DND-41 (cell line): ENCODE measurements around the gene PARN.

Experiments
- ATAC-seq: fragments of 200-7000 bp; cut with Tn5 transposase; 3 replicates; pipeline ENCODE4 v1.9.1; 2021; ENCODE audit warnings: low read depth; ENCODE audit not compliant: insufficient read depth
- DNase-seq: peaks from one replicate; pipeline ENCODE4 v3.0.0-alpha.2; 2020
- H2AFZ ChIP-seq: 2 replicates; pipeline ENCODE4 v1.6.0; 2012; ENCODE audit warnings: low read depth, low read length
- H3K27ac ChIP-seq: 2 replicates; pipeline ENCODE4 v1.5.1; 2012; ENCODE audit warnings: low read length, inconsistent platforms
- H3K27me3 ChIP-seq: fragments of 200-600 bp; sonication (generic); 2 replicates; pipeline ENCODE4 v1.6.0; 2012; ENCODE audit warnings: low read length, mild to moderate bottlenecking, inconsistent platforms; ENCODE audit not compliant: insufficient read depth, poor library complexity
- H3K36me3 ChIP-seq: 2 replicates; pipeline ENCODE4 v1.5.1; 2012; ENCODE audit warnings: low read length, inconsistent platforms; ENCODE audit not compliant: insufficient read depth
- H3K4me1 ChIP-seq: 2 replicates; pipeline ENCODE4 v1.5.1; 2012; ENCODE audit warnings: mild to moderate bottlenecking, low read length; ENCODE audit not compliant: insufficient read depth
- H3K4me2 ChIP-seq: 2 replicates; pipeline ENCODE4 v1.6.0; 2012; ENCODE audit warnings: mild to moderate bottlenecking, moderate library complexity, low read length, inconsistent platforms; ENCODE audit not compliant: insufficient read depth
- H3K4me3 ChIP-seq, 2 experiments: fragments of 200-600 bp in 1 of 2; shearing (Covaris generic) in 1 of 2; 2 replicates each; pipeline ENCODE4 v1.5.1; 2012 to 2016; ENCODE audit warnings: inconsistent platforms in 2 of 2, low read length in 2 of 2, mild to moderate bottlenecking in 2 of 2, low read depth in 1 of 2, moderate library complexity in 1 of 2
- H3K79me2 ChIP-seq: 2 replicates; pipeline ENCODE4 v1.6.0; 2012; ENCODE audit warnings: low read length, inconsistent platforms; ENCODE audit not compliant: insufficient read depth
- H3K9ac ChIP-seq: 2 replicates; pipeline ENCODE4 v1.6.0; 2012; ENCODE audit warnings: low read depth, mild to moderate bottlenecking, inconsistent platforms, low read length, moderate library complexity
- H3K9me3 ChIP-seq: 2 replicates; pipeline ENCODE4 v1.5.1; 2012; ENCODE audit warnings: low read length, moderate library complexity, mild to moderate bottlenecking, inconsistent platforms; ENCODE audit not compliant: insufficient read depth, severe bottlenecking
- H4K20me1 ChIP-seq: 2 replicates; pipeline ENCODE4 v1.6.0; 2012; ENCODE audit warnings: low read length; ENCODE audit not compliant: insufficient read depth
- CTCF ChIP-seq: IDR thresholded peaks from 2 replicates; pipeline ENCODE4 v1.5.1; 2012; ENCODE audit warnings: borderline replicate concordance, low read length, moderate library complexity, mild to moderate bottlenecking; ENCODE audit not compliant: poor library complexity, severe bottlenecking; ENCODE audit errors: extremely low read depth
- EZH2 ChIP-seq: IDR thresholded peaks from 3 replicates; pipeline ENCODE4 v1.6.1; 2012; ENCODE audit warnings: borderline replicate concordance, low read depth, mild to moderate bottlenecking, moderate library complexity, low read length, inconsistent platforms; ENCODE audit not compliant: severe bottlenecking

PARN gene

GRCh38 chr16:14530046-14530445 is 100.0 kb downstream of the PARN start:
- no peak overlapping the region for H3K9ac ChIP-seq
- H3K27me3 ChIP-seq = no peaks in the 10 kb centered on the region
- H3K79me2 ChIP-seq = no peaks in the 10 kb centered on the region
- H3K27ac ChIP-seq = no peak overlapping the region
- H3K4me2 ChIP-seq = no peak overlapping the region
- no peak for ATAC-seq
- TF ChIP-seq EZH2 (no peak), CTCF (no peak)
- no peaks in the 10 kb centered on the region for H3K4me1 ChIP-seq
- H3K4me3 ChIP-seq = no peak overlapping the region
- H2AFZ ChIP-seq = no peak overlapping the region
- no peak for DNase-seq
- H3K36me3 ChIP-seq = peaks cover 23% of the 10 kb centered on the region
- H3K9me3 ChIP-seq = peaks cover 6% of the 10 kb centered on the region
- peaks cover 22% of the 10 kb centered on the region; the same call in 1 of the 2 replicates for H4K20me1 ChIP-seq

- Histone ChIP-seq H3K9me3 (peaks cover 6% of the 10 kb centered on the region), H4K20me1 (peaks cover 22% of the 10 kb centered on the region; the same call in 1 of the 2 replicates), H2AFZ (no peak overlapping the region), H3K9ac (no peak overlapping the region), H3K4me1 (no peaks in the 10 kb centered on the region), H3K79me2 (no peaks in the 10 kb centered on the region), H3K4me3 (no peak overlapping the region), H3K27ac (no peak overlapping the region), H3K36me3 (peaks cover 23% of the 10 kb centered on the region), H3K4me2 (no peak overlapping the region), H3K27me3 (no peaks in the 10 kb centered on the region)
- DNase-seq = peak; percentile 69
- TF ChIP-seq EZH2 = no peak
- peak; percentile 78 for TF ChIP-seq CTCF
- ATAC-seq = peak; percentile 78
These were observed 100.9 kb downstream of the PARN start for GRCh38 chr16:14529010-14529669.

GRCh38 chr16:14528306-14528705 is 101.8 kb downstream of the PARN start:
- Histone ChIP-seq H2AFZ (no peak overlapping the region), H3K27ac (no peak overlapping the region), H3K36me3 (peaks cover 15% of the 10 kb centered on the region), H3K9me3 (no peaks in the 10 kb centered on the region), H4K20me1 (peaks cover 22% of the 10 kb centered on the region; the same call in 1 of the 2 replicates), H3K4me2 (no peak overlapping the region), H3K79me2 (no peaks in the 10 kb centered on the region), H3K4me3 (no peak overlapping the region), H3K9ac (no peak overlapping the region), H3K27me3 (no peaks in the 10 kb centered on the region), H3K4me1 (no peaks in the 10 kb centered on the region)
- DNase-seq (no peak), ATAC-seq (no peak)
- TF ChIP-seq CTCF = no peak
- TF ChIP-seq EZH2 = no peak
